Ovary (tissue), 3 donors: ENCODE results near the gene MST1.

Experiments used
- EP300 ChIP-seq: sonication (generic); formaldehyde crosslinking; IDR thresholded peaks from one replicate; pipeline ENCODE4 v1.6.1; 2017; ENCODE audit warnings: antibody characterized with exemption
- TF ChIP-seq, protein P1 (sequence below), 3 donors: fragments of 450-650 bp in 2 of 3; fragments of 200-600 bp in 1 of 3; IDR thresholded peaks; one replicate each; pipeline versions ENCODE4 v1.5.1 to v1.8.0; 2016 to 2022; ENCODE audit warnings: antibody characterized with exemption in 3 of 3, mild to moderate bottlenecking in 1 of 3
- donor health status: DM: no; HTN: no; CAD: no.

DNA sequence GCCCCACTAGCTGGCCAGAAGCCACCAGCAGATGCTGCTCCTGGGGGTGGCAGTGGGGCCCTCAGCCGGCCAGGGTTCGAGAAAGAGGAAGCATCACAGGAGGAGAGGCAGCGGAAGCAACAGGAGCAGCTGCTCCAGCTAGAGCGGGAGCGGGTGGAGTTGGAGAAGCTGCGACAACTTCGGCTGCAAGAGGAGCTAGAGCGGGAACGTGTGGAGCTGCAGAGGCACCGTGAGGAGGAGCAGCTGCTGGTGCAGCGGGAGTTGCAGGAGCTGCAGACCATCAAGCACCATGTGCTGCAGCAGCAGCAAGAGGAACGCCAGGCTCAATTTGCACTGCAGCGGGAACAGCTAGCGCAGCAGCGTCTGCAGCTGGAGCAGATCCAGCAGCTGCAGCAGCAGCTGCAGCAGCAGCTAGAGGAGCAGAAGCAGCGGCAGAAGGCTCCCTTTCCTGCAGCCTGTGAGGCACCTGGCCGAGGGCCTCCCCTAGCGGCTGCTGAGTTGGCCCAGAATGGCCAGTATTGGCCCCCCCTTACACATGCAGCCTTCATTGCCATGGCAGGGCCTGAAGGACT is 32.6 kb downstream of the MST1 start:
- TF ChIP-seq, protein P1, sequence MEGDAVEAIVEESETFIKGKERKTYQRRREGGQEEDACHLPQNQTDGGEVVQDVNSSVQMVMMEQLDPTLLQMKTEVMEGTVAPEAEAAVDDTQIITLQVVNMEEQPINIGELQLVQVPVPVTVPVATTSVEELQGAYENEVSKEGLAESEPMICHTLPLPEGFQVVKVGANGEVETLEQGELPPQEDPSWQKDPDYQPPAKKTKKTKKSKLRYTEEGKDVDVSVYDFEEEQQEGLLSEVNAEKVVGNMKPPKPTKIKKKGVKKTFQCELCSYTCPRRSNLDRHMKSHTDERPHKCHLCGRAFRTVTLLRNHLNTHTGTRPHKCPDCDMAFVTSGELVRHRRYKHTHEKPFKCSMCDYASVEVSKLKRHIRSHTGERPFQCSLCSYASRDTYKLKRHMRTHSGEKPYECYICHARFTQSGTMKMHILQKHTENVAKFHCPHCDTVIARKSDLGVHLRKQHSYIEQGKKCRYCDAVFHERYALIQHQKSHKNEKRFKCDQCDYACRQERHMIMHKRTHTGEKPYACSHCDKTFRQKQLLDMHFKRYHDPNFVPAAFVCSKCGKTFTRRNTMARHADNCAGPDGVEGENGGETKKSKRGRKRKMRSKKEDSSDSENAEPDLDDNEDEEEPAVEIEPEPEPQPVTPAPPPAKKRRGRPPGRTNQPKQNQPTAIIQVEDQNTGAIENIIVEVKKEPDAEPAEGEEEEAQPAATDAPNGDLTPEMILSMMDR (IDR thresholded peaks at IDR 0.05), result no peak
- TF ChIP-seq EP300, result no peak
